H9 (cell line): ENCODE results near the gene ALG10B. TPM values are rescaled to one million over a fixed set of nuclear protein-coding genes. Genes with fewer than 3 reads are reported as not detected.

Experiments used
- DNase-seq: peaks from one replicate; pipeline ENCODE4 v3.0.0-alpha.2; 2017
- H2AFZ ChIP-seq: one replicate; pipeline ENCODE4 v1.6.1; 2013; ENCODE audit warnings: mild to moderate bottlenecking, low read length, control low read depth, moderate library complexity
- H2AK5ac ChIP-seq: 2 replicates; pipeline ENCODE4 v1.6.1; 2013; ENCODE audit warnings: low read length, control low read depth, mixed read lengths; ENCODE audit not compliant: insufficient read length
- H2BK120ac ChIP-seq: one replicate; pipeline ENCODE4 v1.6.1; 2013; ENCODE audit warnings: low read depth, mild to moderate bottlenecking, low read length, control low read depth, inconsistent platforms; ENCODE audit not compliant: poor library complexity, severe bottlenecking
- H2BK12ac ChIP-seq: 2 replicates; pipeline ENCODE4 v1.6.1; 2013; ENCODE audit warnings: low read length, control low read depth, mixed read lengths, low read depth; ENCODE audit not compliant: insufficient read length
- H2BK15ac ChIP-seq: 2 replicates; pipeline ENCODE4 v1.6.1; 2013; ENCODE audit warnings: low read depth, low read length, control low read depth
- H2BK20ac ChIP-seq: one replicate; pipeline ENCODE4 v1.6.1; 2013; ENCODE audit warnings: low read depth, mild to moderate bottlenecking, low read length, control low read depth, inconsistent platforms; ENCODE audit not compliant: poor library complexity, severe bottlenecking
- H2BK5ac ChIP-seq: 2 replicates; pipeline ENCODE4 v1.6.1; 2013; ENCODE audit warnings: low read length, control low read depth, mixed read lengths; ENCODE audit not compliant: insufficient read length
- H3K14ac ChIP-seq: 2 replicates; pipeline ENCODE4 v1.6.1; 2013; ENCODE audit warnings: low read length, control low read depth; ENCODE audit not compliant: insufficient read depth
- H3K18ac ChIP-seq: 2 replicates; pipeline ENCODE4 v1.6.1; 2013; ENCODE audit warnings: low read depth, mild to moderate bottlenecking, mixed read lengths, low read length, control low read depth; ENCODE audit not compliant: insufficient read length
- H3K23ac ChIP-seq: 2 replicates; pipeline ENCODE4 v1.6.1; 2013; ENCODE audit warnings: low read length, control low read depth, mixed read lengths, low read depth; ENCODE audit not compliant: insufficient read length
- H3K23me2 ChIP-seq: 2 replicates; pipeline ENCODE4 v1.6.1; 2013; ENCODE audit warnings: low read depth, mild to moderate bottlenecking, mixed read lengths, low read length, control low read depth; ENCODE audit not compliant: insufficient read length, poor library complexity, severe bottlenecking
- H3K27ac ChIP-seq: 2 replicates; pipeline ENCODE4 v1.5.1; 2013; ENCODE audit warnings: low read length, control low read depth, mixed read lengths, low read depth; ENCODE audit not compliant: insufficient read length
- H3K27me3 ChIP-seq: 2 replicates; pipeline ENCODE4 v1.6.1; 2013; ENCODE audit warnings: low read length, control low read depth, inconsistent platforms; ENCODE audit not compliant: insufficient read depth
- H3K4ac ChIP-seq: 2 replicates; pipeline ENCODE4 v1.6.1; 2013; ENCODE audit warnings: low read depth, mild to moderate bottlenecking, control low read depth, inconsistent platforms, low read length, moderate library complexity
- H3K4me1 ChIP-seq: 2 replicates; pipeline ENCODE4 v1.6.1; 2013; ENCODE audit warnings: low read length, control low read depth, inconsistent platforms; ENCODE audit not compliant: insufficient read depth
- H3K4me2 ChIP-seq: 2 replicates; pipeline ENCODE4 v1.6.1; 2013; ENCODE audit warnings: low read length, control low read depth, mixed read lengths; ENCODE audit not compliant: insufficient read length, insufficient read depth
- H3K56ac ChIP-seq: 2 replicates; pipeline ENCODE4 v1.6.1; 2013; ENCODE audit warnings: low read depth, mild to moderate bottlenecking, mixed read lengths, low read length, control low read depth; ENCODE audit not compliant: insufficient read length
- H3K79me1 ChIP-seq: 2 replicates; pipeline ENCODE4 v1.6.1; 2013; ENCODE audit warnings: low read depth, mild to moderate bottlenecking, moderate library complexity, low read length, control low read depth, inconsistent platforms; ENCODE audit not compliant: insufficient read depth, poor library complexity, severe bottlenecking
- H3K79me2 ChIP-seq: 2 replicates; pipeline ENCODE4 v1.6.1; 2013; ENCODE audit warnings: low read length, control low read depth, inconsistent platforms; ENCODE audit not compliant: insufficient read depth
- H3K9ac ChIP-seq: 2 replicates; pipeline ENCODE4 v1.6.1; 2013; ENCODE audit warnings: low read length, control low read depth, mixed read lengths; ENCODE audit not compliant: insufficient read length; ENCODE audit errors: extremely low read depth
- H3K9me3 ChIP-seq: one replicate; pipeline ENCODE4 v1.6.1; 2013; ENCODE audit warnings: low read depth, low read length, inconsistent platforms; ENCODE audit not compliant: control insufficient read depth
- H3T11ph ChIP-seq: one replicate; pipeline ENCODE4 v1.6.1; 2013; ENCODE audit warnings: mild to moderate bottlenecking, low read length, control low read depth, inconsistent platforms
- H4K20me1 ChIP-seq: one replicate; pipeline ENCODE4 v1.6.1; 2013; ENCODE audit not compliant: control insufficient read depth, insufficient read length, insufficient read depth
- H4K5ac ChIP-seq: 2 replicates; pipeline ENCODE4 v1.6.1; 2013; ENCODE audit warnings: low read depth, mild to moderate bottlenecking, mixed read lengths, low read length, control low read depth; ENCODE audit not compliant: insufficient read length
- H4K8ac ChIP-seq: replicated peaks from 2 replicates; pipeline ENCODE4 v1.6.1; 2013; ENCODE audit warnings: low read length, control low read depth, mixed read lengths, low read depth; ENCODE audit not compliant: insufficient read length
- H4K91ac ChIP-seq: 2 replicates; pipeline ENCODE4 v1.6.1; 2013; ENCODE audit warnings: low read depth, mild to moderate bottlenecking, moderate library complexity, mixed read lengths, low read length, control low read depth; ENCODE audit not compliant: insufficient read length
- H3K27ac Mint-ChIP-seq, 3 experiments: 2 replicates in 2 of 3; 3 replicates in 1 of 3; pipeline ENCODE4 v1.8.0; 2020 to 2021; ENCODE audit warnings: mixed read lengths in 3 of 3, mild to moderate bottlenecking in 1 of 3, moderate library complexity in 1 of 3
- H3K27me3 Mint-ChIP-seq: 2 replicates; pipeline ENCODE4 v1.8.0; 2021; ENCODE audit warnings: low read depth, mild to moderate bottlenecking, moderate library complexity, mixed read lengths
- H3K36me3 Mint-ChIP-seq, 3 experiments: 2 replicates in 2 of 3; 3 replicates in 1 of 3; pipeline ENCODE4 v1.8.0; 2020 to 2021; ENCODE audit warnings: low read depth in 3 of 3, mixed read lengths in 3 of 3; ENCODE audit not compliant: insufficient read depth in 1 of 3
- H3K4me1 Mint-ChIP-seq, 2 experiments: 2 replicates each; pipeline ENCODE4 v1.8.0; 2020; ENCODE audit warnings: mixed read lengths in 2 of 2
- H3K4me3 Mint-ChIP-seq, 2 experiments: 2 replicates in 1 of 2; 3 replicates in 1 of 2; pipeline ENCODE4 v1.8.0; 2020 to 2021; ENCODE audit warnings: mild to moderate bottlenecking in 2 of 2, mixed read lengths in 2 of 2, moderate library complexity in 1 of 2
- H3K9me3 Mint-ChIP-seq, 2 experiments: 2 replicates in 1 of 2; 3 replicates in 1 of 2; pipeline ENCODE4 v1.8.0; 2020; ENCODE audit warnings: mild to moderate bottlenecking in 2 of 2, mixed read lengths in 2 of 2, moderate library complexity in 1 of 2
- total RNA-seq: library from RNA; stranded (reverse); gene quantifications from 2 replicates; pipeline ENCODE4 v1.2.1, GENCODE V29; 2021
- TF ChIP-seq, protein P1 (sequence below): fragments of 200-600 bp; sonication (generic); conservative IDR thresholded peaks from 3 replicates; pipeline ENCODE4 v1.8.0; 2021; ENCODE audit warnings: antibody characterized with exemption, mild to moderate bottlenecking

Gene ALG10B
- total RNA-seq, 1 experiment from 2014 or later = 6.8 TPM

DNA sequence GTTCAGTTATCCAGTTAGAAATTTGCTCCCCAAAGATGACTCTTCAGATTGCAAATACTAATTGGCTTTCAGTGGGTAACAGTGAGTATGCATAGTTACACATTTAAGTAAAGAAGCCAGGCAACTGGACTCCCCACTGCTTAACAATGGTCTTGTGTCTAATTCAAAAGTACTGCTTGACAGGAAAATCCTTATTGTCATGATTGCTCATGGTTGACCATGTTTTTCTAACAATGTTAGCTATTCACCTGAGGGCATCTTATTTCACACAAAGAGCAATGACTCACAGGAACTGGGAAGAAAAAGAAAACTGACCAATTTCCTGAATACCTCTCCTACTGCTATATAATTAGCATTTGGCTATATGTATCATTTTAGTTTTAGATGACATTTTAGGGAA is 33.7 kb upstream of the ALG10B start:
- Histone ChIP-seq H2AK5ac (no peak overlapping the region), H3K27ac (no peak overlapping the region), H4K20me1 (no peaks in the 10 kb centered on the region), H3K14ac (no peak overlapping the region), H3K23me2 (no peaks in the 10 kb centered on the region), H3K79me2 (no peaks in the 10 kb centered on the region), H3K4ac (no peak overlapping the region), H3K9me3 (peaks cover 70% of the 10 kb centered on the region), H3K4me2 (no peak overlapping the region), H2BK5ac (no peak overlapping the region), H2BK15ac (no peak overlapping the region), H2BK12ac (no peak overlapping the region), H3K23ac (no peak overlapping the region), H3K79me1 (no peaks in the 10 kb centered on the region), H3K18ac (no peak overlapping the region), H3K56ac (no peak overlapping the region), H3K4me1 (no peaks in the 10 kb centered on the region), H4K8ac (no peak overlapping the region), H3T11ph (no peak overlapping the region), H2BK20ac (no peak overlapping the region), H3K9ac (no peak overlapping the region), H3K27me3 (no peaks in the 10 kb centered on the region), H4K91ac (no peak overlapping the region), H2BK120ac (no peak overlapping the region), H4K5ac (no peak overlapping the region), H2AFZ (no peak overlapping the region)
- H3K27me3 Mint-ChIP-seq = 0 out of 2 replicates have a peak, but pooled peaks cover 2% of the 10 kb centered on the region
- no peak overlapping the region for H3K27ac Mint-ChIP-seq
- no peak overlapping the region for H3K4me3 Mint-ChIP-seq
- TF ChIP-seq, protein P1, sequence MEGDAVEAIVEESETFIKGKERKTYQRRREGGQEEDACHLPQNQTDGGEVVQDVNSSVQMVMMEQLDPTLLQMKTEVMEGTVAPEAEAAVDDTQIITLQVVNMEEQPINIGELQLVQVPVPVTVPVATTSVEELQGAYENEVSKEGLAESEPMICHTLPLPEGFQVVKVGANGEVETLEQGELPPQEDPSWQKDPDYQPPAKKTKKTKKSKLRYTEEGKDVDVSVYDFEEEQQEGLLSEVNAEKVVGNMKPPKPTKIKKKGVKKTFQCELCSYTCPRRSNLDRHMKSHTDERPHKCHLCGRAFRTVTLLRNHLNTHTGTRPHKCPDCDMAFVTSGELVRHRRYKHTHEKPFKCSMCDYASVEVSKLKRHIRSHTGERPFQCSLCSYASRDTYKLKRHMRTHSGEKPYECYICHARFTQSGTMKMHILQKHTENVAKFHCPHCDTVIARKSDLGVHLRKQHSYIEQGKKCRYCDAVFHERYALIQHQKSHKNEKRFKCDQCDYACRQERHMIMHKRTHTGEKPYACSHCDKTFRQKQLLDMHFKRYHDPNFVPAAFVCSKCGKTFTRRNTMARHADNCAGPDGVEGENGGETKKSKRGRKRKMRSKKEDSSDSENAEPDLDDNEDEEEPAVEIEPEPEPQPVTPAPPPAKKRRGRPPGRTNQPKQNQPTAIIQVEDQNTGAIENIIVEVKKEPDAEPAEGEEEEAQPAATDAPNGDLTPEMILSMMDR = no peak
- H3K36me3 Mint-ChIP-seq = peaks cover 0 to 19% (median 8%) of the 10 kb centered on the region in 3 experiments; a peak in 5 of 7 replicates
- no peak for DNase-seq
- H3K4me1 Mint-ChIP-seq = no peaks in the 10 kb centered on the region
- H3K9me3 Mint-ChIP-seq = peaks cover 83 to 94% of the 10 kb centered on the region in 2 experiments
